BLaER1 treated with 17β-estradiol and CSF1 and Interleukin-3, amounts not matched to agents 10 nM and 100 nM (cell line): ENCODE data around the gene TBX3.

Source experiments
- H3K27ac ChIP-seq, 11 experiments: shearing (Covaris generic); formaldehyde crosslinking; 2 replicates each; pipeline ENCODE4 v1.8.1; 2022
- H3K27me3 ChIP-seq, 11 experiments: shearing (Covaris generic); formaldehyde crosslinking; 2 replicates each; pipeline ENCODE4 v1.8.1; 2022
- H3K36me3 ChIP-seq, 11 experiments: shearing (Covaris generic); formaldehyde crosslinking; 2 replicates each; pipeline ENCODE4 v1.8.1; 2022
- H3K4me1 ChIP-seq, 10 experiments: shearing (Covaris generic); formaldehyde crosslinking; 2 replicates each; pipeline ENCODE4 v1.8.1; 2022
- H3K4me2 ChIP-seq, 11 experiments: shearing (Covaris generic); formaldehyde crosslinking; 2 replicates each; pipeline ENCODE4 v1.8.1; 2022
- H3K4me3 ChIP-seq, 10 experiments: shearing (Covaris generic); formaldehyde crosslinking; 2 replicates each; pipeline ENCODE4 v1.8.1; 2022
- H3K9ac ChIP-seq, 11 experiments: shearing (Covaris generic); formaldehyde crosslinking; 2 replicates each; pipeline ENCODE4 v1.8.1; 2022
- H3K9me3 ChIP-seq, 11 experiments: shearing (Covaris generic); formaldehyde crosslinking; replicated peaks in 1 of 11; 2 replicates each; pipeline ENCODE4 v1.8.1; 2022
- H4K20me1 ChIP-seq, 11 experiments: shearing (Covaris generic); formaldehyde crosslinking; 2 replicates each; pipeline ENCODE4 v1.8.1; 2022
- Cebpa-rat ChIP-seq, 11 experiments: shearing (Covaris generic); IDR thresholded peaks; 2 replicates each; pipeline ENCODE4 v1.8.1; 2022

The TBX3 gene

DNA sequence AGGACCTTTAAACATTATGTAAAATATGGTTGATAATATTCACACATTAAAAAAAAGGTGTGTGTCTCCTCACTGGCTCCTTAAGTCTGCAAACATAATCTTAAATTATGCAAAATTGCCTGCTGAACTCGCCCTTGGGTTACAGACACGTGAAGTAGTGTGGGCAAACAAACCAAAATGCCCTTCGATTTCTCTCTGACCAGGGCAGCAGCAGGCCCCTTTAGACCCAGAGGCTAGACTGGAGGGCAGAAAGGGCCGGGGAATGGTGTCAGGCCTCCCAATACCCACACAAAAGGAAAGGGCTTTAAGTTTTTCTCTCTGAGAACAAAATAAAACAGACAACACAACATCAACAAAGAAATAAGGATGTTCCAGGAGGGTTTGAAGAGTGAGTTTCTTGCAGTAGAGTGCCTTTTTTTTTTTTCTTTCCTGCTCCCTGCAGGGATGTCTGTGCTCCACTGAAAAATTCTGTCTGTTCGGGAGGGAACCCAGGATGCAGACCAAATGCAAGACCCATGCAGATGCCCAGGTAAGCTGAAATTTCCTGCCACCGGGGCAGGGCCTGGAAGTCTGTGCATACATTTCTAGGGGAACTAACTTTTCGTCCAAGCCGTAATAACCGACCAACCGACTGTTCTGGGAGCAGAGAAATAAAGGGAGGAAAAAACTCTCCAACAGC, 1.7 kb downstream of the TBX3 start:
- TF ChIP-seq Cebpa-rat (IDR thresholded peaks at IDR 0.05), result no peak
- Histone ChIP-seq H4K20me1 (peaks cover 9 to 50% (median 30%) of the 10 kb centered on the region in 11 experiments; a peak in 19 of 22 replicates), H3K4me3 (peak overlapping the region in 9 of 10 experiments; percentile 61 to 75 (median 65); a peak in 16 of 20 replicates), H3K27ac (no peak overlapping the region), H3K4me2 (peak overlapping the region; percentile 67 to 96 (median 83)), H3K9ac (peak overlapping the region in 6 of 11 experiments; percentile 8 to 81 (median 78); a peak in 5 of 22 replicates), H3K36me3 (no peaks in the 10 kb centered on the region; a peak in 1 of 22 replicates), H3K27me3 (peaks cover 91 to 100% (median 100%) of the 10 kb centered on the region in 11 experiments), H3K4me1 (peaks cover 20 to 39% (median 27%) of the 10 kb centered on the region in 10 experiments; a peak in 19 of 20 replicates), H3K9me3 (peaks cover 0 to 10% (median 0%) of the 10 kb centered on the region in 11 experiments; a peak in 6 of 22 replicates)

GRCh38 chr12:114681116-114681871, 2.7 kb downstream of the TBX3 start:
- peak overlapping the region in 3 of 11 experiments; percentile 3 to 79 (median 79); a peak in 2 of 22 replicates for H3K9ac ChIP-seq
- H3K4me2 ChIP-seq, result peak overlapping the region; percentile 34 to 96 (median 83)
- H3K9me3 ChIP-seq, result peaks cover 0 to 10% (median 0%) of the 10 kb centered on the region in 11 experiments; a peak in 6 of 22 replicates
- H3K36me3 ChIP-seq, result peaks cover 0 to 2% (median 0%) of the 10 kb centered on the region in 11 experiments; a peak in 2 of 22 replicates
- no peak overlapping the region for H3K27ac ChIP-seq
- no peak for TF ChIP-seq Cebpa-rat (IDR thresholded peaks at IDR 0.05)
- H4K20me1 ChIP-seq, result peaks cover 9 to 41% (median 23%) of the 10 kb centered on the region in 11 experiments; a peak in 19 of 22 replicates
- peak overlapping the region in 5 of 10 experiments; percentile 62 to 75 (median 69); a peak in 10 of 20 replicates for H3K4me3 ChIP-seq
- H3K27me3 ChIP-seq, result peaks cover 86 to 100% (median 100%) of the 10 kb centered on the region in 11 experiments
- H3K4me1 ChIP-seq, result peaks cover 20 to 38% (median 26%) of the 10 kb centered on the region in 10 experiments; a peak in 19 of 20 replicates

DNA sequence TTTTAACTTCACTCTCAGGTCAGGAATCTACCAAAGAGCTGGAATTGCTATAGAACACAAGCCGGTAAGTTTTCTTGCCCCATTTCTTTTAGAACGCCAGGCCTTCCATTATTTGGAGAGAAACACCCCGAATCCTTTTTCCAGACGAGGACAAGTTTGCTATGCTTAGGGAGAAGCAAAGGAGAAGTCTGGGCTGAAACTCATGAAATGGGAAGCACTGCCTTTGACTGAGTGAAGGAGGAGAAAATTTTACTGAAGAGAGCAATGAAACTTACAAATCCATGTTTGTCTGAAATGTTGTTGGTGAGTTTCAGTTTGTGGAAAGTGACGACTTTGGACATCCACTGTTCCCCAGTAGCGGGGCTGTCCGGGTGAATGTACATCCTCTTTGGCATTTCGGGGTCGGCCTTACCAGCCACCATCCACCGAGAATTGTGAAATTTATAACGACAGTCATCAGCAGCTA, 3.3 kb downstream of the TBX3 start:
- Histone ChIP-seq H3K4me3 (peak overlapping the region in 3 of 10 experiments; percentile 62 to 72 (median 69); a peak in 5 of 20 replicates), H3K27ac (no peak overlapping the region), H4K20me1 (peaks cover 9 to 40% (median 23%) of the 10 kb centered on the region in 11 experiments; a peak in 19 of 22 replicates), H3K9ac (peak overlapping the region in 1 of 11 experiments; percentile 11; a peak in 1 of 22 replicates), H3K4me1 (peaks cover 16 to 34% (median 20%) of the 10 kb centered on the region in 10 experiments; a peak in 19 of 20 replicates), H3K9me3 (peaks cover 0 to 10% (median 0%) of the 10 kb centered on the region in 11 experiments; a peak in 6 of 22 replicates), H3K36me3 (peaks cover 0 to 7% (median 0%) of the 10 kb centered on the region in 11 experiments; a peak in 2 of 22 replicates), H3K4me2 (peak overlapping the region in 5 of 11 experiments; percentile 81 to 96 (median 86); a peak in 7 of 22 replicates), H3K27me3 (peaks cover 86 to 100% (median 100%) of the 10 kb centered on the region in 11 experiments)
- TF ChIP-seq Cebpa-rat (IDR thresholded peaks at IDR 0.05), result no peak

- Histone ChIP-seq H3K4me3 (no peak overlapping the region; a peak in 1 of 20 replicates), H4K20me1 (peaks cover 9 to 40% (median 23%) of the 10 kb centered on the region in 11 experiments; a peak in 19 of 22 replicates), H3K9ac (no peak overlapping the region), H3K4me2 (peak overlapping the region in 2 of 11 experiments; percentile 86 to 96; a peak in 1 of 22 replicates), H3K27ac (no peak overlapping the region), H3K36me3 (peaks cover 0 to 7% (median 0%) of the 10 kb centered on the region in 11 experiments; a peak in 2 of 22 replicates), H3K27me3 (peaks cover 86 to 100% (median 100%) of the 10 kb centered on the region in 11 experiments), H3K9me3 (peaks cover 0 to 10% (median 0%) of the 10 kb centered on the region in 11 experiments; a peak in 6 of 22 replicates), H3K4me1 (peaks cover 10 to 27% (median 14%) of the 10 kb centered on the region in 10 experiments; a peak in 19 of 20 replicates)
- no peak for TF ChIP-seq Cebpa-rat (IDR thresholded peaks at IDR 0.05)
These were observed 4.0 kb downstream of the TBX3 start for GRCh38 chr12:114679942-114680341.

GRCh38 chr12:114679452-114679875, 4.5 kb downstream of the TBX3 start:
- Histone ChIP-seq H3K27me3 (peaks cover 86 to 100% (median 100%) of the 10 kb centered on the region in 11 experiments), H3K27ac (no peak overlapping the region), H3K4me2 (no peak overlapping the region), H4K20me1 (peaks cover 9 to 40% (median 23%) of the 10 kb centered on the region in 11 experiments; a peak in 19 of 22 replicates), H3K4me3 (no peak overlapping the region), H3K9me3 (peaks cover 0 to 10% (median 0%) of the 10 kb centered on the region in 11 experiments; a peak in 6 of 22 replicates), H3K9ac (no peak overlapping the region), H3K4me1 (peaks cover 7 to 25% (median 12%) of the 10 kb centered on the region in 10 experiments; a peak in 19 of 20 replicates), H3K36me3 (peaks cover 0 to 11% (median 0%) of the 10 kb centered on the region in 11 experiments; a peak in 6 of 22 replicates)
- no peak for TF ChIP-seq Cebpa-rat (IDR thresholded peaks at IDR 0.05)

- peaks cover 0 to 17% (median 0%) of the 10 kb centered on the region in 11 experiments; a peak in 7 of 22 replicates for H3K36me3 ChIP-seq
- H4K20me1 ChIP-seq, result peaks cover 9 to 45% (median 23%) of the 10 kb centered on the region in 11 experiments; a peak in 19 of 22 replicates
- H3K9me3 ChIP-seq, result peaks cover 0 to 14% (median 0%) of the 10 kb centered on the region in 11 experiments; a peak in 3 of 22 replicates
- H3K4me1 ChIP-seq, result peaks cover 7 to 27% (median 12%) of the 10 kb centered on the region in 10 experiments
- no peak overlapping the region for H3K27ac ChIP-seq
- no peak for TF ChIP-seq Cebpa-rat (IDR thresholded peaks at IDR 0.05)
- H3K4me3 ChIP-seq, result no peak overlapping the region
- H3K4me2 ChIP-seq, result no peak overlapping the region
- no peak overlapping the region for H3K9ac ChIP-seq
- H3K27me3 ChIP-seq, result peaks cover 86 to 100% (median 100%) of the 10 kb centered on the region in 11 experiments
These were observed 5.3 kb downstream of the TBX3 start for GRCh38 chr12:114678718-114679117.

GRCh38 chr12:114678028-114678427, 5.9 kb downstream of the TBX3 start:
- H3K36me3 ChIP-seq, result peaks cover 0 to 20% (median 0%) of the 10 kb centered on the region in 11 experiments; a peak in 7 of 22 replicates
- no peak for TF ChIP-seq Cebpa-rat (IDR thresholded peaks at IDR 0.05)
- H3K4me3 ChIP-seq, result no peak overlapping the region
- no peak overlapping the region for H3K27ac ChIP-seq
- peaks cover 7 to 46% (median 26%) of the 10 kb centered on the region in 11 experiments; a peak in 19 of 22 replicates for H4K20me1 ChIP-seq
- no peak overlapping the region for H3K9ac ChIP-seq
- H3K27me3 ChIP-seq, result peaks cover 86 to 100% (median 100%) of the 10 kb centered on the region in 11 experiments
- H3K9me3 ChIP-seq, result peaks cover 0 to 14% (median 0%) of the 10 kb centered on the region in 11 experiments; a peak in 3 of 22 replicates
- H3K4me2 ChIP-seq, result no peak overlapping the region
- peaks cover 6 to 31% (median 10%) of the 10 kb centered on the region in 10 experiments for H3K4me1 ChIP-seq
